IMR-90 (cell line): ENCODE data around the gene KATNBL1. TPM values are rescaled to one million over a fixed set of nuclear protein-coding genes. Genes with fewer than 3 reads are reported as not detected.

ENCODE experiments used
- ATAC-seq: fragments of 200-7000 bp; cut with Tn5 transposase; 2 replicates; pipeline ENCODE4 v1.9.1; 2020; ENCODE audit warnings: low read depth, mild to moderate bottlenecking, moderate library complexity
- BruUV-seq: library from RNA; stranded (reverse); fragments of 400-500 nt; replicated peaks from 2 replicates; lab custom pipeline; 2021; lab: Mats Ljungman, UMichigan
- CTCF ChIA-PET: fragments of 300-600 bp; formaldehyde crosslinking; extraction: SDS; loops from one replicate; lab custom pipeline; 2021; ENCODE audit warnings: antibody characterized with exemption; lab: Yijun Ruan, JAX
- POLR2A ChIA-PET: fragments of 300-600 bp; sonication (Branson Sonifier 250); formaldehyde crosslinking; loops from one replicate; lab custom pipeline; 2022; ENCODE audit warnings: antibody characterized with exemption; ENCODE audit not compliant: unreplicated experiment; lab: Charles Lee
- DNase-seq: peaks from one replicate; pipeline ENCODE4 v3.0.0; 2013
- H2AFZ ChIP-seq: replicated peaks from 2 replicates; pipeline ENCODE3; 2013; ENCODE audit warnings: low read length, mild to moderate bottlenecking; ENCODE audit not compliant: poor library complexity
- H2AK5ac ChIP-seq: 2 replicates; pipeline ENCODE4 v1.6.1; 2013; ENCODE audit warnings: low read depth, low read length, inconsistent platforms
- H2AK9ac ChIP-seq: replicated peaks from 2 replicates; pipeline ENCODE3; 2013; ENCODE audit warnings: mild to moderate bottlenecking, low read depth, low read length, moderate library complexity; ENCODE audit not compliant: poor library complexity
- H2BK120ac ChIP-seq: 2 replicates; pipeline ENCODE4 v1.6.1; 2013; ENCODE audit warnings: low read depth, low read length, inconsistent platforms
- H2BK15ac ChIP-seq: 3 replicates; pipeline ENCODE4 v1.6.1; 2013; ENCODE audit warnings: low read depth, low read length, inconsistent platforms
- H2BK20ac ChIP-seq: 2 replicates; pipeline ENCODE4 v1.6.1; 2013; ENCODE audit warnings: low read depth, mild to moderate bottlenecking, inconsistent platforms, low read length, moderate library complexity
- H2BK5ac ChIP-seq: 2 replicates; pipeline ENCODE4 v1.6.1; 2013; ENCODE audit warnings: mild to moderate bottlenecking, low read depth, low read length, inconsistent platforms; ENCODE audit not compliant: poor library complexity, severe bottlenecking
- H3K14ac ChIP-seq: replicated peaks from 2 replicates; pipeline ENCODE4 v1.6.1; 2013; ENCODE audit warnings: low read depth, low read length, inconsistent platforms
- H3K18ac ChIP-seq: 2 replicates; pipeline ENCODE4 v1.6.1; 2013; ENCODE audit warnings: low read depth, low read length, control low read depth
- H3K23ac ChIP-seq: 2 replicates; pipeline ENCODE4 v1.6.1; 2013; ENCODE audit warnings: low read depth, low read length, inconsistent platforms
- H3K27ac ChIP-seq: 2 replicates; pipeline ENCODE4 v1.5.1; 2013; ENCODE audit warnings: mild to moderate bottlenecking, control low read depth, low read length; ENCODE audit not compliant: insufficient read depth
- H3K27me3 ChIP-seq: 2 replicates; pipeline ENCODE4 v1.6.1; 2013; ENCODE audit warnings: low read length; ENCODE audit not compliant: control insufficient read depth, insufficient read depth
- H3K36me3 ChIP-seq: 2 replicates; pipeline ENCODE4 v1.6.1; 2013; ENCODE audit warnings: low read length, mixed read lengths; ENCODE audit not compliant: control insufficient read depth, insufficient read depth
- H3K4ac ChIP-seq: 2 replicates; pipeline ENCODE4 v1.6.1; 2013; ENCODE audit warnings: low read depth, low read length, inconsistent platforms
- H3K4me1 ChIP-seq: 2 replicates; pipeline ENCODE4 v1.6.1; 2013; ENCODE audit warnings: low read length, mixed read lengths; ENCODE audit not compliant: control insufficient read depth, insufficient read depth
- H3K4me2 ChIP-seq: 2 replicates; pipeline ENCODE4 v1.6.1; 2013; ENCODE audit warnings: low read depth, mild to moderate bottlenecking, control low read depth, low read length, moderate library complexity
- H3K4me3 ChIP-seq: 2 replicates; pipeline ENCODE4 v1.5.1; 2013; ENCODE audit warnings: low read depth, mild to moderate bottlenecking, control low read depth, low read length, moderate library complexity; ENCODE audit not compliant: insufficient read depth
- H3K56ac ChIP-seq: 2 replicates; pipeline ENCODE4 v1.6.1; 2013; ENCODE audit warnings: low read length, inconsistent platforms; ENCODE audit not compliant: insufficient read depth; ENCODE audit errors: extremely low read depth
- H3K79me1 ChIP-seq, 2 experiments: 2 replicates each; pipeline ENCODE4 v1.6.1; 2013; ENCODE audit warnings: low read length in 2 of 2, inconsistent platforms in 1 of 2, low read depth in 1 of 2
- H3K9ac ChIP-seq: 2 replicates; pipeline ENCODE4 v1.6.1; 2013; ENCODE audit warnings: low read depth, low read length, control low read depth
- H3K9me1 ChIP-seq: 2 replicates; pipeline ENCODE4 v1.6.1; 2013; ENCODE audit warnings: low read length, inconsistent platforms; ENCODE audit not compliant: insufficient read depth
- H3K9me3 ChIP-seq: 2 replicates; pipeline ENCODE4 v1.6.1; 2013; ENCODE audit warnings: low read length; ENCODE audit not compliant: control insufficient read depth, insufficient read depth
- H4K20me1 ChIP-seq: 2 replicates; pipeline ENCODE4 v1.6.1; 2013; ENCODE audit warnings: low read length, inconsistent platforms; ENCODE audit not compliant: insufficient read depth
- H4K5ac ChIP-seq: 2 replicates; pipeline ENCODE4 v1.6.1; 2013; ENCODE audit warnings: mild to moderate bottlenecking, low read depth, low read length, control low read depth
- H4K8ac ChIP-seq, 2 experiments: 2 replicates each; pipeline ENCODE4 v1.6.1; 2013; ENCODE audit warnings: low read depth in 2 of 2, low read length in 2 of 2, control low read depth in 1 of 2, inconsistent platforms in 1 of 2
- H4K91ac ChIP-seq: 2 replicates; pipeline ENCODE4 v1.6.1; 2013; ENCODE audit warnings: low read depth, low read length, inconsistent platforms; ENCODE audit not compliant: insufficient read depth
- CHD1 ChIP-seq: IDR thresholded peaks from 2 replicates; pipeline ENCODE4 v1.6.1; 2012; ENCODE audit warnings: low read depth, low read length, improper control_type of control experiment
- FOS ChIP-seq: fragments of 150-350 bp; IDR thresholded peaks from 2 replicates; pipeline ENCODE4 v1.6.1; 2016; ENCODE audit warnings: low read depth, low read length
- MAFK ChIP-seq: IDR thresholded peaks from 2 replicates; pipeline ENCODE4 v1.6.1; 2012; ENCODE audit warnings: low read depth, low read length, improper control_type of control experiment
- MAZ ChIP-seq: IDR thresholded peaks from 2 replicates; pipeline ENCODE4 v1.6.1; 2012; ENCODE audit warnings: low read depth, mild to moderate bottlenecking, low read length, improper control_type of control experiment, moderate library complexity, borderline replicate concordance
- NFE2L2 ChIP-seq: fragments of 150-350 bp; IDR thresholded peaks from 2 replicates; pipeline ENCODE4 v1.6.1; 2016; ENCODE audit warnings: low read depth, mild to moderate bottlenecking, low read length
- POLR2A ChIP-seq: IDR thresholded peaks from 2 replicates; pipeline ENCODE4 v1.6.1; 2012; ENCODE audit warnings: mild to moderate bottlenecking, low read depth, low read length
- RAD21 ChIP-seq: IDR thresholded peaks from 2 replicates; pipeline ENCODE4 v1.6.1; 2012; ENCODE audit warnings: low read length, improper control_type of control experiment
- WGBS, 2 experiments: methylation state at CpG; one replicate each; pipeline versions ENCODE4 v1.1.5 to v1.1.7; 2013; ENCODE audit warnings: missing lambda C conversion rate in 2 of 2; ENCODE audit not compliant: insufficient read length in 1 of 2; ENCODE audit errors: extremely low coverage in 2 of 2; 5-methylcytosine and 5-hydroxymethylcytosine counted together
- dilution Hi-C: fragments of 300-500 bp; cut with HindIII; formaldehyde crosslinking; loops from one replicate; pipeline ENCODE4 v1.14.3; 2018; ENCODE audit warnings: low sequenced_read_pairs; ENCODE audit not compliant: unreplicated experiment
- in situ Hi-C: fragments of 300-500 bp; cut with MboI; formaldehyde crosslinking; loops from 3 replicates; pipeline ENCODE4 v1.14.3; 2019; ENCODE audit warnings: low sequenced_read_pairs, inconsistent platforms, mixed read lengths
- intact Hi-C: fragments of 100-400 bp; cut with micrococcal nuclease; formaldehyde crosslinking; loops from 2 replicates; pipeline ENCODE4 v1.10.0; 2022
- polyA plus RNA-seq, 3 experiments: library from polyadenylated mRNA; depleted of rRNA; stranded (reverse); fragments of >200 nt; gene quantifications; 2 replicates each; pipeline ENCODE4 v1.2.3, GENCODE V29; 2012; ENCODE audit warnings: low replicate concordance in 1 of 3
- total RNA-seq: library from RNA; depleted of rRNA; stranded (reverse); fragments of >200 nt; gene quantifications from 2 replicates; pipeline ENCODE4 v1.2.3, GENCODE V29; 2012
- TF ChIP-seq, protein P1 (sequence below): conservative IDR thresholded peaks from 2 replicates; pipeline ENCODE4 v1.5.1; 2012; ENCODE audit warnings: mild to moderate bottlenecking, low read depth, low read length, improper control_type of control experiment

The KATNBL1 gene
- total and polyA plus RNA-seq, 2 of the 4 experiments (the other 2 are of a cell fraction), result 17.1 to 24.0 TPM

DNA sequence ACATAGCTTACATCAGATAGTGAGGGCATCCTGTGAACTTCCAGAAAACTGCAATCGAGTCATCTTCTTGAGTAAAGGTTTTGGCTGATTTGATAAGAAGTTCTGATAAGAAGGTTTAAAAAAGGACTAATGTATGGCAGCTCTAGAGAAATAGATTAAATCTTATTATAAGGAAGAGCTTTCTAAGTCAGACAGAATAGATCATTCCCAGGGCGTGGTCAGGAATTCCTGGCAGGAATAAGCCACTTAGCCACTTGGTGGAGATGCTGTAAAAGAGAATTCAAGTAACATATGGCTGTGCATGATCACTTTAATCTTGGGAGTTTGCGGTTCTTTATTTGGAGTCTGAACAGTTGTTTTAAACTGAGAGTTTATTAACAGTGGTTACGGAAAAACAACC lies 90.6 kb downstream of the KATNBL1 start:
- no peak overlapping the region for H3K23ac ChIP-seq
- 0 out of 2 replicates have a peak, but pooled peaks cover 1% of the 10 kb centered on the region for H3K4me1 ChIP-seq
- H2AK5ac ChIP-seq, result no peak overlapping the region
- H3K27me3 ChIP-seq, result no peaks in the 10 kb centered on the region
- no peak overlapping the region for H2AFZ ChIP-seq
- no peaks in the 10 kb centered on the region for H3K79me1 ChIP-seq
- ChIA-PET CTCF (interaction anchor here (0.6 to 2.0 kb wide), 2 partner anchors 9 to 937 kb away, joined by 3 to 6 read pairs; no protein-coding TSS in a partner anchor), POLR2A (no interaction called here)
- no peak overlapping the region for H2BK15ac ChIP-seq
- intact Hi-C loops (no loop called here), dilution Hi-C loops (no loop called here), in situ Hi-C loops (loop anchor here (25.0 kb wide), 1 partner anchor 468 kb away; the partner anchor contains the start of gene GOLGA8B)
- no peak overlapping the region for H2BK20ac ChIP-seq
- H2AK9ac ChIP-seq, result no peak overlapping the region
- no peaks in the 10 kb centered on the region for H3K9me1 ChIP-seq
- H3K27ac ChIP-seq, result no peak overlapping the region
- H3K14ac ChIP-seq, result no peak overlapping the region
- TF ChIP-seq CHD1 (no peak), MAFK (no peak), MAZ (no peak), POLR2A (no peak), NFE2L2 (no peak), FOS (no peak), RAD21 (no peak)
- TF ChIP-seq, protein P1, sequence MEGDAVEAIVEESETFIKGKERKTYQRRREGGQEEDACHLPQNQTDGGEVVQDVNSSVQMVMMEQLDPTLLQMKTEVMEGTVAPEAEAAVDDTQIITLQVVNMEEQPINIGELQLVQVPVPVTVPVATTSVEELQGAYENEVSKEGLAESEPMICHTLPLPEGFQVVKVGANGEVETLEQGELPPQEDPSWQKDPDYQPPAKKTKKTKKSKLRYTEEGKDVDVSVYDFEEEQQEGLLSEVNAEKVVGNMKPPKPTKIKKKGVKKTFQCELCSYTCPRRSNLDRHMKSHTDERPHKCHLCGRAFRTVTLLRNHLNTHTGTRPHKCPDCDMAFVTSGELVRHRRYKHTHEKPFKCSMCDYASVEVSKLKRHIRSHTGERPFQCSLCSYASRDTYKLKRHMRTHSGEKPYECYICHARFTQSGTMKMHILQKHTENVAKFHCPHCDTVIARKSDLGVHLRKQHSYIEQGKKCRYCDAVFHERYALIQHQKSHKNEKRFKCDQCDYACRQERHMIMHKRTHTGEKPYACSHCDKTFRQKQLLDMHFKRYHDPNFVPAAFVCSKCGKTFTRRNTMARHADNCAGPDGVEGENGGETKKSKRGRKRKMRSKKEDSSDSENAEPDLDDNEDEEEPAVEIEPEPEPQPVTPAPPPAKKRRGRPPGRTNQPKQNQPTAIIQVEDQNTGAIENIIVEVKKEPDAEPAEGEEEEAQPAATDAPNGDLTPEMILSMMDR, result no peak
- H3K4me3 ChIP-seq, result no peak overlapping the region
- H3K18ac ChIP-seq, result no peak overlapping the region
- no peak overlapping the region for H3K56ac ChIP-seq
- no peak for DNase-seq
- ATAC-seq, result no peak
- H2BK5ac ChIP-seq, result no peak overlapping the region
- H3K9me3 ChIP-seq, result no peaks in the 10 kb centered on the region
- BruUV-seq, result no TSS peak
- no peak overlapping the region for H4K5ac ChIP-seq
- H3K9ac ChIP-seq, result no peak overlapping the region
- H3K4me2 ChIP-seq, result no peak overlapping the region
- H4K8ac ChIP-seq, result no peak overlapping the region
- H2BK120ac ChIP-seq, result no peak overlapping the region
- H3K4ac ChIP-seq, result no peak overlapping the region
- no peaks in the 10 kb centered on the region for H3K36me3 ChIP-seq
- H4K20me1 ChIP-seq, result peaks cover 5% of the 10 kb centered on the region; the same call in 1 of the 2 replicates
- no peak overlapping the region for H4K91ac ChIP-seq
- no CpG with 5 or more reads among the region's 4 CpGs for WGBS, 2 experiments
